Right hindlimb (tissue), 1 donor: ENCODE measurements around the gene TMX2.
"Not testable (repeated sequence)": the region's sequence is repeated elsewhere in the genome, so short reads cannot be mapped to it uniquely, and the experiment has no call there.

Experiments used
- DNase-seq: peaks from one replicate; pipeline ENCODE4 v3.0.0-alpha.2; 2018

Gene TMX2

DNA sequence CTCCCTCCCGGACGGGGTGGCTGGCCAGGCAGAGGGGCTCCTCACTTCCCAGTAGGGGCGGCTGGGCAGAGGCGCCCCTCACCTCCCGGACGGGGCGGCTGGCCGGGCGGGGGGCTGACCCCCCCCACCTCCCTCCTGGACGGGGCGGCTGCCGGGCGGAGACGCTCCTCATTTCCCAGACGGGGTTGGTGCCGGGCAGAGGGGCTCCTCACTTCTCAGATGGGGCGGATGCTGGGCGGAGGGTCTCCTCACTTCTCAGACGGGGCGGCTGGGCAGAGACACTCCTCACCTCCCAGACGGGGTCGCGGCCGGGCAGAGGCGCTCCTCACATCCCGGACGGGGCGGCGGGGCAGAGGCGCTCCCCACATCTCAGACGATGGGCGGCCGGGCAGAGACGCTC is 4.3 kb downstream of the TMX2 start:
- not testable (repeated sequence) for DNase-seq

DNA sequence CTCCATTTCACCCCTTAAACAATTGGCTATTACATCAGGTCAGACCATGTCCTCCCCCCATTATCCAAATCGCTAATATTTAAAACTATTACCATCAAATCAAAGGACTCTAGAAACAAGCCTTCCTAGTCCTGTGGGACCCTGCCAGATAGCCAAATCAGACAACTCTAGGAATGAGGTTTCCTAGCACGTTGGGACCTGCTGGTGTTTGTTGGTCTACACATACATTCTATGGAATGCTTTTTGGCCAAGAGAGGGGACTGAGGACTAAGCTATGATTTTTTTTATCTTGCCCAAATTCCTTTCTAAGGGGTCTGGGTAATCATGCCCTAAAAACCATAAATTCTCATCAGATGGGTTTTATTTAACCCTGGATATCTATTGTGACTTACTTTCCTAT is 14.8 kb downstream of the TMX2 start:
- no peak for DNase-seq

DNA sequence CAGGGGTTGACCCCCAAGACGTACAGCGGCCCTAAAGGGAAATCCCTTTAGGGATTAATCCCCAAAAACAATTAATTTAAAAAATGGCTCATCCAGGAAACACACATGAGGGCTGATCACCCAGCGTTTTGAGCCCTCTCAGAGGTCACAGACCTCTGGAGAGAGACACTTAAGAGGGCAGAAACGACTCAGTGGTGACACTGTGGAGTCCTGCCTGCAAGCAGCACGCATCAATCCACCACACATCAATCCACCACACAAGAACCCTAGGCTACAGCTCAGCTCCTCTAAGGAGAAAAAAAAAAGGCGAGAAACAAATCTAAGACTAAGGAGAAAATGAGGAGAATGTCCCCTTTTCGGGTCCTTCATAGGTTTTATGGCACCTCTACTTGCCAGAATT is 16.4 kb downstream of the TMX2 start:
- no peak for DNase-seq

DNA sequence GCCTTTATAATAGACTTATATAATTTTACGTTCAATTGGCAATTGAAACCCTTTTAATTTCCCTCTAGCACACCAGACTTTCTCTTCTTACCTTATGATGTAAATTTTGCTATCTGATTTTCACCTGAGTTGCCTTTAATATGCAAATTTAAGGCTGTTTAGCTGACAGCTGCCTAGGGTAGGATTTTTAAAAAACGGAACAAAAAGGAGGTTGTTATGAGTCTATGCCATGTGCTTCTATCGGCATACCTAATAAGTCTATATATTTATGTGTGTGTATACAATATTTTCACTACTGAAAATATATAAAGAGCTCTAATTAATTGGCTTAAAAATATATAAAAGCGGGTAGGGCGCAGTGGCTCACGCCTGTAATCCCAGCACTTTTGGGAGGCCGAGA is 17.1 kb downstream of the TMX2 start:
- no peak for DNase-seq

DNA sequence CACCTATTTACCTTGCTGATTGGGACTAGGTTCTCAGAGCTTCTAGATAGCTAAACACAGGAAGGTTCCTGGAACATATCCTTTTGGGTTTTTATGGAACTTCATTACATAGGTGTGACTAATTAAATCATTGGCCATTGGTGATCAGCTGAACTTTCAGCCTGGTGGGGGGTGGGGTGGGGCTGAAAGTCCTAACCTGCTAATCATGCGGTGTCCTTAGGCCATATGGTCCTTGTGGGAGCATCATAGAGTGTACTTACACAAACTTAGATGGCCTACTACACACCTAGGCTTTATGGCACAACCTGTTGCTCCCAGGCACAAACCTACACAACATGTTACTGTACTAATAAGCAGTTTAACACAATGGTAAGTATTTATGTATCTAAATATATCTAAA is 20.3 kb downstream of the TMX2 start:
- no peak for DNase-seq

DNA sequence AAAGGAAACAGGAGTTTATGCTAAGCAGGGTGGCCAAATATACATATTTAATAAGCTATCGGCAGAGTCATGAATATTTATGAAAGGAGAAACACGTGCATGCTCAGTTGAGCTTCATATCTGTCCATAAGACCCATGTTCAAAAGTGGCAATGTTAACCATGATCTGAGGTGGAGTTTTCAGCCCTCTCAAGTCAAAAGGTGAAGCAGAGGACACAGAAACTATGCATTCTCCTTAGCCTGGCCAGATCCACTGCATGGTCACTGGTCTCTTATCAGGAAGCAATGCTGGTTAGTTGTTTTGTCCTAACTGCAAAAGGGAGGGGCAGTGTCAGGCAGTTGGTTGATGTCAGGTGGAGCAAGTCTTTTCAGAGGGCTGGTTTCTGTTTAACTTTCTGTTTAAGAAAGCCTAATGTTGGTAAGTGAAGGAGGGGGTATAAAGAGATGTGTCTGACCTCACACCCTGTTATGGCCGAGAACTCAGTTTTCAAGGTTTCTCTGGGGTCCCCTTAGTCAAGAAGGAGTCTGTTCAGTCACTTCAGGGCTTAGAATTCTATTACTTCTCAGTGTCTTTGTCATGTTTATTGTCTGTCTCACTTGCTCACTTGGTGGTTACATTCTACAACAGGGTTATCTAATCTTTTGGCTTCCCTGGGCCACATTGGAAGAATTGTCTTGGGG is 23.4 kb downstream of the TMX2 start:
- DNase-seq, result no peak

DNA sequence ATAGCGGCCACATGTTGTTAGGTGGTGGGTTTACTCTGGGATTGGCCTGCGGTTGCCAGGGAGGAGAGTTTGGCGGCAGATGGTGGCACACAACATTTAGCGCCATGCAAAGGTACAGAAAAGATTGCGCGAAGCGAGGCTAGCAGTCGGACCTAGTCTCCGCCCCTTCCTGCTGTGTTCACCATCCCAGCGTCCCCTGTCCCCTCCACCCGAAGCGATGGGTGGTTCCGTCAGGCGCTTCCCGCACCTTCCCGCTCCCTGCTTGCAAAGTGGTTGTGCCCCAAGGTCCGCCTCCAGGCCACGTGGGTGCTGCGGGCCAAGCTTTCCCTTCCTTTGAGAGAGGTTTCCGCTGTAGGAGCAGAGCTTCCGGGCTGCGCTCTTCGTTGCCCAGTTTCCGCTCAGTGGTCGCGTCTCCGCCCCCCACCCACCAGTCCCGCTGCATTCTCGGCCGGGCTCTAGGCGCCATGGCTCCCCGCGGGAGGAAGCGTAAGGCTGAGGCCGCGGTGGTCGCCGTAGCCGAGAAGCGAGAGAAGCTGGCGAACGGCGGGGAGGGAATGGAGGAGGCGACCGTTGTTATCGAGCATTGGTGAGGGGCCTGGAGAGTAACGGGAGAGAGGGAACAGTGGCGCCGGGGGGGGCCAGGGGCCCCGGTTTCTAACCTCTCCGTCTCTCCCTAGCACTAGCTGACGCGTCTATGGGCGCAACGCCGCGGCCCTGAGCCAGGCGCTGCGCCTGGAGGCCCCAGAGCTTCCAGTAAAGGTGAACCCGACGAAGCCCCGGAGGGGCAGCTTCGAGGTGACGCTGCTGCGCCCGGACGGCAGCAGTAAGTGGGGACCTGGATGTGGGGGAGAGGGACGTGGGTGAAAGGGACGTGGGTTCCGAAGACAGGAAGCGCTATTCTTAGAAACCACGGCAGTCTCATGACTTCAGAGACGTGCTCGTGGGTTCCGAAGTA is 29.0 kb downstream of the TMX2 start, which contains the start of gene SELENOH:
SELENOH (plus strand) TSS at position 360 of the 955 bp plus-strand sequence; CDS start at position 465, 105 bp downstream.
- peak; percentile 98 for DNase-seq

DNA sequence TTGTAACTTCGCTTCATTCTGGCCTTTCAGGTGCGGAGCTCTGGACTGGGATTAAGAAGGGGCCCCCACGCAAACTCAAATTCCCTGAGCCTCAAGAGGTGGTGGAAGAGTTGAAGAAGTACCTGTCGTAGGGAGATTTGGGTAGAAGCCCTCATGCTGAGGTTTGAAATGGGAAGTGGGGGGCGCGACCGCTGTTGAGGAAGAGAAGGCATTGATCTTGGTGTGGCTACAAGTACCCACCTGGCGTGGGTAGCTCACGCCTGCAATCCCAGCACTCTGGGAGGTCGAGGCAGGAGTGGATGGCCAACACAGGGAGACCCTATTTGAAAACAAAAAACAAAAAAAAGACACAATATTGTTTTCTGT is 29.7 kb downstream of the TMX2 start:
- DNase-seq, result no peak

DNA sequence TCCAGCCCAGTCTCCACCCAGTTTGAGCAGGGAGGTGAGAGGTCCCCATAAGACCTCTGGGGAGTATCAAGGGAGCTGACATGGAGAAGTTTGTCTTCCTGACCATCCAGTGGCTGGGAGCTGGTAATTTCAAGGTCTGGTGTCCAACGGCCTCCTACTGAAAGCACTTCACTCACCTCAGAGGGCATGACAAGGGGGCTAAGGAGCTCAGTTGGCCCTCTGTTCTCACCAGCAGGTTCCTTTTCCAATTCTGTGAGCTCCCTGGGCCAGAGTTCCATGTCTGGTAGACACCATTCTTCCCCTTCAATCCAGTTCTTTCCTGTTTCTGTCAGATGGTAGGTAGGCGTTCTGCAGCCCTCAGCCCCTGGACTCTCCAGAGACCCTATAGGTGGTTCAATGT is 32.0 kb downstream of the TMX2 start:
- no peak for DNase-seq

DNA sequence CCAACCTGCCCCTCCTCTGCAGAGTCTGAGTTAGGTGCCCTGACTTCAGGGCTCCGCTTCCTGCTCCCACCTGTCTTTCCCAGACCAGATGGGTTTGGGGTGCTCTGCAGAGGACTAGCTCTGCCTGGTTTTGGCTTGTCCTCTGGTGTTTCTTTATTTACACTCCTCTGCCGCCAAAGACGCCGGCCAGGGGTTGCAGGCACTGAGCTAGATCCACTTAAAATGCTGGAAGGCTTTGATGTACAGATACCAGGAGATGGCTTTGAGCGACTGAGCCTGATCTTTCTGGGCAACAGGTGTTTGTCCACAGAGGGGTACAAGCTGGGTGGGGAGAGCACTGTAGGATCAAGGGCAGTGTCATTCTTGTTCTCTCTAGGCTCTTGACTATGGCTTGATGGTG is 32.8 kb downstream of the TMX2 start:
- DNase-seq, result no peak

DNA sequence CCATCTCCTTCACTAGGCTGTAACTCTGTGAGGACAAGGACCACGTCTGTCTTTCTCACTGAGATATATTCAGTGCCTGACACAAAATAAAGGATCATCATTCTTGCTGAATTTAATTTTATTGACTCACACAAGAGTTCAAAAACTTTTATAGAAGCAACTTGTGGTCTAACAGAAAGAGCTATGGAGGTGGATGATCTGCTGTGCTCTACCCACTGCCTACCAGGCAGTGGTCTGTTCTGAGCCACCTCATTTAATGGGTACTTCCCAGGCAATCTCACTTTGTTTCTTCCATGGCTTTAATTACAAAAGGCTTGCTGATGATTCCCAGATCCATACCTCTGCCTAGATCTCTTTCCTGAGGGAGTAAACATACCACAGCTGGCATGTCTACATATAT is 34.5 kb downstream of the TMX2 start:
- DNase-seq, result no peak

DNA sequence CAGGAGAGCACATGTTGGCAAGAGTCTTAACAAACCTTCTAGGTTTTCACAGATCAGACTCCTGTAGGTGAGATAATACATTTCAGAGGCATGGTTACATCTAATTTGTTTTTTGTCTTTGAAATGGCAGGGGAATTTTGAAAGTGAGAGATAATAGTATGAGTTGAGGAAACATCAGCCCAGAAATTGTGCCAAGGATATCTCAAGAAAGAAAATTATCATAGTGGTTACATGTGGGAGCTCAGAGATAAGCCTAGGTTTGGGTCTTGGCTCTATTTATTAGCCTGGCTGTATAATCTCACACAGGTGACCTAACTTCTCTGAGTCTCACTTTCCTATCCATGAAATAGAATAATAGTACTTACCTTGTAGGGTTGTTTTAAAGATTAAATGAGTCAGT is 38.8 kb downstream of the TMX2 start:
- DNase-seq, result no peak

DNA sequence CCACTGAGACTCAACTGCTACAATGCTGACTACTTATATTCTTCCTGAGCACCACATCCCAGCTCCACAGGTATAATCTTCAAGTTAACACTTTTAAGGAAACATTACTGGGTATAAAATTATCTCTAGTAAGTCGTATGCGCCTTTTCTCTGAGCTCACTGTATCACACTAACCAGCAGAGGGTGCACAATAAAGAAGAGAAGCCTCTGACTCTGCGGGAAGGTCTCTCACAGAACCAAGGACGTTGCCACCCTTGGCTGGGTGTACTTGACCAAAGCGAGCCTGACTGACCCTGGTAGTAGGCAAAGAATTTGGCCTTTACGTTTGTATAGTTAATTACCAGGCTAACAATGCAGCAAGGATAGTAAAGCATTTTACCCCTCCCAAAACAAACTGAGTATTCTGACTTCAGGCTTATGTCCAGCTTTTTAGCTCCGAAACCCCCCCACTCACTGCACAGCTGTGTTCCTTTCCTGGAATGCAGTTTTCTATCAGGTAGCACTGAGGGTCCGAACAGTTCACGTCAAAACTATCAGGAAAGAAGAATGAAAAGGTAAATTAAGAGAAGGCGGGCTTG is 39.4 kb downstream of the TMX2 start, which contains the start of gene BTBD18:
BTBD18 (minus strand) TSS at position 144 of the 578 bp plus-strand sequence. CDS start 631 bp downstream, outside the sequence.
- DNase-seq, result no peak

DNA sequence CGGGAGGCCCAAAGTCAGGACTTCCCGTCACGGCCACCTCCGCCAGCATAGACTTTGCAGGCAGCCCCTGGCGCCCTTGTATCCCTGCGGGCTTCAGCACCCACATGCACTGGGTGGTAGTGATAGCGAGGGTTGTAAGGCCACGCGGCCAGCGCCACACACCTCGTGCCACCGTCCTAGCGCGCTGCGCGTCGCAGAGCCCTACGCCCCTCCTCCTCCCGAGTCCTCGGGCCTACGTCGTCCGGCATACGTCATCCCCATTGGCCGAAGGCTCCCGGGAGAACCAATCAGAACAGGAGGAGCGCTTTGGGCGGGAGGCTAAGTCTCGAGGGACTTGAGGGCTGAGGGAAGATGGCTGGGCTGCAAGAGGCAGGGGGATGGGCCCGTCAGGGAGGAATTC is 40.6 kb downstream of the TMX2 start:
- DNase-seq, result no peak

DNA sequence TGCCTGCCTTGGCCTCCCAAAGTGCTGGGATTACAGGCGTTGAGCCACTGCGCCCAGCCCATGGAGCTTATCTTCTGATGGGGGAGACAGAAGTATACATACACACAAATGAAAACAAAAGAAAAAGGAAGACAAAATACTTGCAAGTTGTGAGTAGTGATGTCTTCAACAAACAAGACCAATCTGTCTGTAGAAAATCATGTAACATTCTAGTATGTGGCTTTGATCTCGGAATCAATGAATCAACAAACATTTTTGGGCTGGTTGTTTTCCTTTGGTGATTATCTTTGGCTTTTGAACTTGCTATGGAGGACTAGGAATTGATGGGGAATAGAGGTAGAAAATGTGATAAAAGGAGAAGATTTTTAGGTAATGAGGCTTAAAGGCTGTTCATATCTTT is 45.8 kb downstream of the TMX2 start:
- no peak for DNase-seq

DNA sequence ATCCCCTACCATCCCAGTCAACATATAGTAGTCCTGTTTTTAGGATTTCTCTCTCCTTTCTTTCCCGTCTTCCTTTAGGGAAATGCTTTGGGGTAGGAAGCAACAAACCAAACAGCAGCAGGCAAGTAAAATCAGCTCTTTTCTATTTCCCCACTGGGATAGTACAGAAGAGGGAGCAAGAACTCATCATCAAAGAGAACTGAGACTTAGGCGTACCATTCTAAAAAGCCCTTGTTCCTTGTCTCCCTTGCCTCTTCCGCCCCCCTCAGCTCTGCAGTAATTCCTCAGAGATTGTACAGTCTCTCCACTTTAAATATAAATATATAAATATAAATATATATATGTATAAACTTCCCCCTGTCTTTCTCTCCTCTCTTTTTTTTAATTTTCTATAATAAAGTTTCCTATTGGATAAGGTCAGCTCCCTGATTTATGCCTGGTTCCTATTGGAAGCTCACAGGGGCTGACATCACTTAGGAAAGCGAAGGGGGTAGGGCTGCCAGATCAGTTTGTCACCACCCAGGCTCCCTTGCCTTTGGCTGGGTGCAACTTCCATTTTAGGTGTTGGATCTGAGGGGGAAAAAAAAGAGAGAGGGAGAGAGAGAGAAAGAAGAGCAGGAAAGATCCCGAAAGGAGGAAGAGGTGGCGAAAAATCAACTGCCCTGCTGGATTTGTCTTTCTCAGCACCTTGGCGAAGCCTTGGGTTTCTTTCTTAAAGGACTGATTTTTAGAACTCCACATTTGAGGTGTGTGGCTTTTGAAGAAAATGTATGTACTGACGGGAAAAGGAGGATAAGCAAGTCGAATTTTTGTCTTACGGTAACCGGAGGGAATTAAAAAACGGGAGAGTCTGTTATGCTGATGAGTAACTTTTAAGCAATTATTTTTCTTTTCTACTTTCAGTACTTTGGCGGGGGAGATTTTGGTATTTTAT is 49.2 kb downstream of the TMX2 start, which contains the start of gene CTNND1:
CTNND1 (plus strand) TSS at position 502 of the 934 bp plus-strand sequence. CDS start 29,677 bp downstream, outside the sequence.
- peak; percentile 94 for DNase-seq

DNA sequence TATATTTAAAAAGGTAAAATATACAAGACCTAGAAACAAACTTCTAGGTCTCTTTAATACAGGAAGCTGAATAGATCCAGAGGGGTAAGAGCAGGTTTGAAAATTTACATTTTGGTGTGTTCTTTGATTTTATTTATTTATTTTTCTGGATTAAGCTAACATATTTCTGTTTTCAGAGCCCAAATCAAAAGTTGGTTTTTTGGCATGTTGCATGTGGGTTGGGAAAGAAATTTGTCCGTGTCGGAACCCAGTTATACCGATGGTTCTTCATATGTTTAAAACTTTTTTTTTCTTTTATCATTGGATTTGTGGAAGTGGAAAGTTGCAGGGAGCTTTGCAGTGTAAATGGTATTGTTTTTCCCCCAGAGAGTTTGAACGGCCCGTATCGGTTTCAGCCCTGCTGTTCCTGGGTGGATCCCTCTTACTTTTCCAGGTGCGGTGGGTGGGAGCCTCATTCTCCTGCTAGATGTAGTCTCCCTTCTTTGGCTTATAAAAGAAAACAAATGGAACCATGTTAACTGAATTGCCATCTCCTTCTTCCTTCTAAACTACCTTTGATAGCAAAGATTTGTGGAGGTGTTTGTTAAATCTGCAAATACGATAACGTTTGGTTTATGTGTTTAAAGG is 50.0 kb downstream of the TMX2 start:
- DNase-seq, result no peak

DNA sequence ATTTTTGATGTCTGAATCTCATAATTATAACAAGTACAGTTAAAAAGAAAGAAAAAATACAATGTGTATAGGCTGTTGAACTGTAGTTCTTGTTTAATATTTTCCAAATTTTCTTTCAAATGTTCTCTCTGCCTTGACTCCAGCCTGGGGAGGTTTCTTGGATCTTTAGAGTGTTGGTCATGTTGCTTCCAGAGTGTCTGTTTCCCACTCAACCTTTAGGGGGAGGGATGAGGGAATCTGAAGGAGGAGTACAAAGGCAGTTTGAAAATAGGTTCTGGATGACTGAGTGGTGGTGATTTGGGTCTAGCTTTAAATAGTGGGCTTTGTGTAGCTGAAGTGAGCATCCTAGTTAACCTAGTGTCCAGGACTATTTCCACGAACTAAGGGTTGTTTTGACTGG is 51.2 kb downstream of the TMX2 start:
- DNase-seq, result no peak

DNA sequence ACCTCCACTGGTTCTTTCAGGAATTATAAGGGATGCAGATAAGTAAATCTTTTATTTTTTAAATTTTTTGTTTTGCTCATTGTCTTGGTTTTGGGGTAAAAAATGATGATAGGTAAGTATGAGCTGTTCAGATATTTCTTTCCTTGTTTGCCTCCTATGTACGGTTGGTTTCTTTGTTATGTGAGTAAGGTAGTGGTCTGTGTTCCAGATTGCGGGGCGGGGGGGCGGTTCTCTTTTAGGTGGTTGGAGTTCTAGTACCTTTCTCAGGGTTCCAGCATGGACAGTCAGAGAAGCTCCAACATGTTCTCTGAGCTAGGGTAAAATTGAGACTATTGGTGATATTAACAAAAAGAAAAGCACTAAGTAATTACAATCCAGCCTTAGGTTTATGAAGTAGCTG is 51.6 kb downstream of the TMX2 start:
- no peak for DNase-seq

DNA sequence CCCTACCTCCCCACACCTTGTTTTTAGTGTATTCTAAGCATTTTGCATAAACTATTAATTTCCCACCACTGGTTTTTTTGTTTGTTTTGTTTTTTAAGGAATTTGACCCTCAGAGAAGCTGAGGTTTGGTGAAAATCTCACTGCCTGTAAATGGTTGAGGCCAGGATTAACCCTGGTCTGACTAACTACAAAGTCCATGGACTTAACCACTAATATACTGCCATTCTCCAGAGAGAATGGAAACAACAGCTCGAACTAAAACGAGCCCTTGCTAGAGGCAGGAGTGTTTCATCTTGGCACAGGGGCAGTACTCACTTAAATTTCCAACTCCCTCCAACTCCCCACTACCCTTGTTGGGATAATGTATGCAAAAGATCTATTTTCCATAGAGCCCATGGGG is 52.2 kb downstream of the TMX2 start:
- no peak for DNase-seq

DNA sequence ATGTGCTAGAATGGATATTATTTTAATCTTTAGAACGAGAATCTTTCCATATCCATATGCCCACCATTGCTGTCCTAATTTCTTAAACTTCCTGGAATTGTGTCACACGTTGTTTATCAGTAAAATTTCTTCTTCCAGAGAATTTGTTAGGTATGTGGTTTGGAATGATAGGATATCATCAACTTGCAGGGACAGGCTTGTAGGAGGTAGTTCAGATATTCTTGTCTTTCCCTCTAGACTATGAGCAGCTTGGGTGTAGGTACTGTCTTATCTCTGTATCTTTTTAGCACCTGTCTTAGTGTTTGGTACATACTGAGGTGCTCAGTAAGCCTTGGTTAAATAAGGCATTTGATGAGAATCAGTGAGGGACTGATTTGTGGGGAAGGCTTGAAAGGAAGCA is 52.6 kb downstream of the TMX2 start:
- no peak for DNase-seq

DNA sequence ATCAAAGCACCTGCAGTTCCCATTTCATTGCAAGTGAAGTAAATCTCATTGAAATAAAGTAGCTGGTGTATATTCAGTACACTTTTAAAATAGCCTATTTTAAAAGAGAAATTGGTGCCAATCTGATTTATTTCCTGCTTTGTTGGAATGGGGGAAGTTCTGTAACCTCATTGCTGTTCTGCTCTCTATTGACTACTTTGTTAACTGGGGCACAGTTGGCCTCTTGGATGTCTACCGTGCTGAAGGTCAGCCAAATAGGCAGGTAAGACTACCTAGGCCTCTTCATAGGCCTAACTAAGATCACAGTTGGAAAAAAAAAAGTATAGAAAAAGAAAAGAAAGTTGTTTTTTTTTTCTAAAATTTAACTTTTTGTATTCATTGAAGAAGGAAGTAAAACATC is 58.4 kb downstream of the TMX2 start:
- DNase-seq, result no peak
